ENCODE data around the gene SRSF10. TPM values are rescaled to one million over a fixed set of nuclear protein-coding genes. Genes with fewer than 3 reads are reported as not detected.

Gene SRSF10
- total RNA-seq, 4 donors from 2014 or later, result 158 to 193 (median 172) TPM

DNA sequence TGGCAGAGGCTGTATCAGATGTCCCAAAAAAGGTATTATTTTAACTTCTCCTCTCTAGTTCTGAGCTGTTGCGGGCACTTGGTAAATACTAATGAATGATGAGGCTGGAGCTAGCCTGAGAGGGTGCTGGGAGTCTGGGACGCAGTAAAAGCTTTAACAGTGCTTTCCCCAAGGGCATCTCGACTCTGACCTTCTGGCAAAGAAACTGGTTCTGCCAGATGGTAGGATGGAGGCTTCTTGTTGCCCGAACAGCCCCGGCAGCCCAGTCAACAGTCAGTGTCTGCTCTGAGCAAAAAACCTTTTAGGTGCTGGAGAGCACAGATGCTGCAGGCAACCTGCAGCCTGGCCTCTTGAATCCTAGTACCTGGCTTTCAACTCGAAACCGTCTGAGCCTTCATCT lies 23.0 kb downstream of the SRSF10 start:
- WGBS, 2 donors, result 32 to 39% methylated on average over 7 of the region's 7 CpGs
- Histone ChIP-seq H3K27ac (peak overlapping the region; percentile 97 to 100 (median 98)), H3K36me3 (peaks cover 0 to 3% of the 10 kb centered on the region in 2 donors), H3K27me3 (no peaks in the 10 kb centered on the region), H3K4me3 (replicated peaks in 1 of 3) (no peak overlapping the region), H3K4me1 (peaks cover 26 to 46% of the 10 kb centered on the region in 2 donors), H3K9me3 (no peaks in the 10 kb centered on the region)
- TF ChIP-seq, protein P1, sequence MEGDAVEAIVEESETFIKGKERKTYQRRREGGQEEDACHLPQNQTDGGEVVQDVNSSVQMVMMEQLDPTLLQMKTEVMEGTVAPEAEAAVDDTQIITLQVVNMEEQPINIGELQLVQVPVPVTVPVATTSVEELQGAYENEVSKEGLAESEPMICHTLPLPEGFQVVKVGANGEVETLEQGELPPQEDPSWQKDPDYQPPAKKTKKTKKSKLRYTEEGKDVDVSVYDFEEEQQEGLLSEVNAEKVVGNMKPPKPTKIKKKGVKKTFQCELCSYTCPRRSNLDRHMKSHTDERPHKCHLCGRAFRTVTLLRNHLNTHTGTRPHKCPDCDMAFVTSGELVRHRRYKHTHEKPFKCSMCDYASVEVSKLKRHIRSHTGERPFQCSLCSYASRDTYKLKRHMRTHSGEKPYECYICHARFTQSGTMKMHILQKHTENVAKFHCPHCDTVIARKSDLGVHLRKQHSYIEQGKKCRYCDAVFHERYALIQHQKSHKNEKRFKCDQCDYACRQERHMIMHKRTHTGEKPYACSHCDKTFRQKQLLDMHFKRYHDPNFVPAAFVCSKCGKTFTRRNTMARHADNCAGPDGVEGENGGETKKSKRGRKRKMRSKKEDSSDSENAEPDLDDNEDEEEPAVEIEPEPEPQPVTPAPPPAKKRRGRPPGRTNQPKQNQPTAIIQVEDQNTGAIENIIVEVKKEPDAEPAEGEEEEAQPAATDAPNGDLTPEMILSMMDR (IDR thresholded peaks at IDR 0.05), result no peak
- TF ChIP-seq POLR2A (IDR thresholded peaks at IDR 0.05), result peak in 1 of 2 donors; percentile 40
- DNase-seq, result peak; percentile 88
- intact Hi-C loops (cut with DNase I), result no loop called here

DNA sequence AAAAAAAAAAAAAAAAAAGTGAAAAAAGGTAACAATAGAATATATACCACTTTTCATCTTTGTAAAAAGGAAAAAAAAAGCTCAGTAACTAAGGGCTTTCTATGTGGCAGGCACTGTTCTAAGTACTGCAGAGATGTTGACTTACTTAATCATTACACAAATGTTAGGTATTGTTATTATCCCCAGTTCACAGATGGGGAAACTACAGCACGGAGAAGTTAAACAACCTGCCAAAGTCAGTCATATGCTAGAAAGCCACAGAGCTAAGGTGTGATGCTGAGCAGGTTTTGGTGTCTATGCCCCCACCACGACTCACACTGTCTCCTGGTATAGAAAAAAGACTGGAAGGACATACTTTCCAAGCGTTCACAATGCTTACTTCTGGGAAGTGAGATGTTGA lies 27.1 kb downstream of the SRSF10 start:
- Histone ChIP-seq H3K36me3 (no peaks in the 10 kb centered on the region), H3K27me3 (no peaks in the 10 kb centered on the region), H3K4me1 (peaks cover 14 to 30% of the 10 kb centered on the region in 2 donors), H3K9me3 (no peaks in the 10 kb centered on the region), H3K27ac (no peak overlapping the region), H3K4me3 (replicated peaks in 1 of 3) (no peak overlapping the region)
- TF ChIP-seq, protein P1 (IDR thresholded peaks at IDR 0.05), result no peak
- TF ChIP-seq POLR2A (IDR thresholded peaks at IDR 0.05), result no peak
- intact Hi-C loops (cut with DNase I), result no loop called here
- no peak for DNase-seq
- 71 to 86% methylated on average over 3 of the region's 3 CpGs for WGBS, 2 donors

DNA sequence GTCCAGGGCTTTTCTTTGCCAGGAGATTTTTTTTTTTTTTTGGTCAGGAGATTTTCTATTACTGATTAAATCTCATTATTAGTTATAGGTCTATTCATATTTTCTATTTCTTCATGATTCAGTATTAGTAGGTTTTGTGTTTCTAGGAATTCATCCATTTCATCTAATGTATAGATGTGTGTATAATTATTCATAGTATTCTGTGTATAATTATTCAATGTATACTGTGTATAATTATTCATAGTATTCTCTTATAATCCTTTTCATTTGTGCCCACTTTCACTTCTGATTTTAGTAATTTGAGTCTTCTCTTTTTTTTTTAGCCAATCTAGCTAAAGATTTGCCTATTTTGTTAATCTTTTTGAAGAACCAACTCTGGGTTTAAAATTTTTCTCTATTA lies 32.8 kb downstream of the SRSF10 start:
- Histone ChIP-seq H3K4me1 (peaks cover 0 to 4% of the 10 kb centered on the region in 2 donors), H3K9me3 (no peaks in the 10 kb centered on the region), H3K27ac (no peak overlapping the region), H3K36me3 (no peaks in the 10 kb centered on the region), H3K4me3 (replicated peaks in 1 of 3) (no peak overlapping the region), H3K27me3 (no peaks in the 10 kb centered on the region)
- DNase-seq, result no peak
- TF ChIP-seq POLR2A (IDR thresholded peaks at IDR 0.05), result no peak
- TF ChIP-seq, protein P1 (IDR thresholded peaks at IDR 0.05), result no peak
- intact Hi-C loops (cut with DNase I), result no loop called here

DNA sequence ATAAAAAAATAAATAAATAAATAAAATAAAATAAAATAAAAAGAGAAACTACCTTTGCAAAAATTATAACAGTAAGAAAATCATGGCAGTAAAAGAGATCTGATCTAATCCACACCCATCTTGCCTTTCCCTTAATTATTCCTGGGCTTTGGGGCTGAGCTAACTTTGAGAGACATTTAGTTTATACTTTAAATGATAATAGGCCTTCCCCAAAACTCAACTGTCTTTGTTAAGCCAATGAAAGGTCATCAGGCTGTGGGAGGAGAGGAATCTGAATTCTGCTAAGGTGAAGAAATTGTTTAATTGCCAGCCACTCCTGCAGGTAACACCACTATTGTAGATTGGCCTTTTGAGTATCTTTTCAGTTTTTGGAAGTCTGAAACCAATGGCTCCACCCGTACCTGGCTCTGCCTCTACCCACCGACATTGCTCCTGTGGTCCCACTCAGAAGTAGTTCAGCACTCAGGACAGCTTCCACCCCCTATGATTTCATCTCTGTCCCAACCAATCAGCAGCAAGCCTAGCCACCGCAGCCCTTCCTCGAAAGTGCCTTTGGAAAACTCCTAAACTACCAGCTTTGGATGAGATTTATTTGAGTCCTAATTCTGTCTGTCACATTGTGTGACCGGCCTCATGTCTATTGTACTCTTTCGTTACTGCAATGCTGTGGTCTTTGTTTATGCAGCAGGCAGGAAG lies 43.5 kb downstream of the SRSF10 start:
- 50 to 56% methylated on average over 6 of the region's 6 CpGs for WGBS, 2 donors
- Histone ChIP-seq H3K9me3 (no peaks in the 10 kb centered on the region), H3K4me3 (replicated peaks in 1 of 3) (no peak overlapping the region), H3K4me1 (peaks cover 9 to 25% of the 10 kb centered on the region in 2 donors), H3K36me3 (no peaks in the 10 kb centered on the region), H3K27ac (peak overlapping the region; percentile 87 to 89 (median 87)), H3K27me3 (no peaks in the 10 kb centered on the region)
- TF ChIP-seq, protein P1 (IDR thresholded peaks at IDR 0.05), result no peak
- TF ChIP-seq POLR2A (IDR thresholded peaks at IDR 0.05), result no peak
- DNase-seq, result no peak
- intact Hi-C loops (cut with DNase I), result no loop called here

DNA sequence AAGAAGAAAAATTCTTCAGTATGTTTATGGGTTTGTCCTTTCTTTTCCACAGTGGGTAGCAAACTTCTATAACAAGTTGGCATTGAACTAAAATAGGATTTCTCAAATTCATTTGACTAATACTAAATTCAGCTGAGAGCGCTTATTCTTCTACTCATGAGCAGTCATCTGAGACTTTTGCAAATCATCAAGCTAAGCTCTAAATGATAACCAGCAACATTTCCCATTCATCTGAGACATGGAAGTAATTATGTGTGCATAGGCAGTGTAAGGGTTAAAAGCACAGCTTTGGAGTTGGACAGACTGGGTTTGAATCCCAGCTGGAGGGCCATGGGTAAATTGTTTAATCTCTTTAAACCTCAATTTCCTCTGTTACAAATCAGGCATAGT lies 48.6 kb downstream of the SRSF10 start:
- H3K9me3 ChIP-seq, result no peaks in the 10 kb centered on the region
- H3K36me3 ChIP-seq, result no peaks in the 10 kb centered on the region
- DNase-seq, result no peak
- intact Hi-C loops (cut with DNase I), result no loop called here
- no peak for TF ChIP-seq POLR2A (IDR thresholded peaks at IDR 0.05)
- TF ChIP-seq, protein P1 (IDR thresholded peaks at IDR 0.05), result no peak
- 26 to 48% methylated on average over 1 of the region's 1 CpG for WGBS, 2 donors
- H3K27me3 ChIP-seq, result no peaks in the 10 kb centered on the region
- H3K27ac ChIP-seq, result peak overlapping the region; percentile 93 to 98 (median 94)
- peaks cover 5 to 36% of the 10 kb centered on the region in 2 donors for H3K4me1 ChIP-seq
- H3K4me3 ChIP-seq (replicated peaks in 1 of 3), result no peak overlapping the region
